Activated CD4-positive, alpha-beta T cell treated with anti-CD3 and anti-CD28 coated beads, Interleukin-10, Interleukin-2, amounts not matched to agents 100 ng/mL and 50 ng/mL, durations not matched to agents 16 hours and 8 hours (primary cell): Measurements from ENCODE around the gene SCGB1A1.

Source experiments
- DNase-seq: peaks from one replicate; pipeline ENCODE4 v3.0.0-alpha.2; 2020

Gene SCGB1A1

DNA sequence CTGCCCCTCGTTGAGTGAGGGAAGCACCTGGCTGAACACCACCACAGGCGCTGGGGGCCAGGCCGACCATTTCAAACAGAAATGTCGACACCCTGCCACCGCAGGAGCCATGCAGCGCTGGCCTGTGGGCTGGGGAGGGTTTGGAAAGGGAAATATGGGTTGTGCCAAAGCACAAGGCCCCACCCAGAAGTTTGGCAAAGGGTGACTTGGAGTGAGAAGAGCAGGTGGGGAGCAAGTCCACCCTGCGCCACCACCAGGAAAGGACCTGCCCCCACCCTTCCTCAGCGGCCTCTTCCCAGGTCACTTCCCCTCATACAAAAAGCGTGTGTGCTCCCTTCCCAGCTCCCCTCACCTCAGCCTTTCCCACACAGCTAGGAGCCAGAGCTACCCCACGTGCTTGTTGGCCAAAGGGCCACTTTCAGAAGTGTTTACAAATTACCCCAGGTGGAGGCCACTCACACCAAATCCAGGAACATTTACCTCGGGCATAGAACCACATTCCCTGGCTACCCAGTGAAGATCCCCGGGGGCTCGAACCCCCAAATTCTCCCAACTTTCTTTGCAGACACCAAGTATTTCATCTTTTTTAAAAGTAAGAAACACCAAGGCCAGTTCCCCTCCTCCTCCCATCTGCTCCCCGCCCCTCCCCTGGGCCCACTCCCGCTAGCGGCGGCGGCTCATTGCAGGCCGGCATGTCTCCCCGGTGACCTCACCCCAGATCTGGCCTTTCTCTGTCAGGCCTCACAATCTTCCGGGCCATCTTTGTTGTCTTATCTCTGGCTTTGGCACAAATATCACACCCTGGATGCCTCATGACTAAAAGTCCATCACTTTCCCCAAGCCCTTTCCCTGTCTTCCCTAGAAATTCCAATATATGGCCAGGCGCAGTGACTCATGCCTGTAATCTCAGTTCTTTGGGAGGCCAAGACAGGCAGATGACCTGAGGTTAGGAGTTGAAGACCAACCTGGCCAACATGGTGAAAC, 20.5 kb upstream of the SCGB1A1 start:
- DNase-seq, result no peak

DNA sequence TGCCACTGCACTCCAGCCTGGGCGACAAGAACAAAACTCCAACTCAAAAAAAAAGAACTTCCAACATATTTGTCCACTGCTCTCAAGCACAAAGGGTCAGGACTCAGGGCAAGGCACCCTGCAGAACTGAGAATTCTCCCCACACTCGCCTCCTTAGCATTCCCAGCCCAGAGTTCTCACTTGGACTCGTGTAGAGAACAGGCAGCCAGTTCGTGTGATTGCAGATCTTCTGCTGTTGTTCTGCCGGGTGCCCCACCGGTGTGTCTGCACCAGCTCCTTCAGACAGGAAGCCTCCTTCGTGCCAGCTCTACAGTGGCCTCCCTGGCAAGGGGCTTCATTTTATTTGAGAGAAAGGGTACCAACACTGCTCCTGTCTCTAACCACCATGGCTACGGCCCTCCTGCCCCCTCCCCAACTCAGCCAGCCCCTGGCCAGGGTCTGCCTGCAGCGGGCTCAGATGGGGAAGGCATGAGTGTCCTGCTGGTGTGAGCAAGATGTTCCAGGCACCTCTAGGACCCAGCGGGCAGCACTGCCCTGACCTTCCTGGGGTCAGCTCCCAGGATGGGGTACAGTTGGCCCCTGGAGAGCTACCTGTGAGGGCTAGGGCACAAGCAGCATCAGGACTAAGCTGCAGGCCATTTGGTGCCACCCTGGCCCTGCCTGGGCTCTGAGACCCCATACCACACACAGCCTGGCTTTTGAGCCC, 19.5 kb upstream of the SCGB1A1 start:
- no peak for DNase-seq

DNA sequence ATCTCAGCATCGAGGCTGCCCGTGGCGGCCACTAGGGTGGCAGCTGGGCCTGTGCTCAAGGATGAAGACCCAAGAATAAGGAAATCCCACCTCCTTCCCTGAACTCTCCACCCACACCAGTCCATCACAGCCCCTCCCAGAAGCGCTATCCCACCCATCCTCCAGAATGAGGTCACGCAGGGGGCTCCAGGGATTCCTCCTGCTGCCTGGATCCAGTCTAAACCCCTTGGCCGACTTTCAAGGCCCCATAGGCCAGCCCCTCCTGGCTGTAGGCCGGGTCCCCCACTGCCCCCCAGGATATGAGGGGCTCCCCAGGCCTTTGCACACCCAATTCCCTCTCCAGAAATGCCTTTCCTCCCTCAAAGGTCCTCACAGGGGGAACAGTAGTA, 19.0 kb upstream of the SCGB1A1 start:
- no peak for DNase-seq

DNA sequence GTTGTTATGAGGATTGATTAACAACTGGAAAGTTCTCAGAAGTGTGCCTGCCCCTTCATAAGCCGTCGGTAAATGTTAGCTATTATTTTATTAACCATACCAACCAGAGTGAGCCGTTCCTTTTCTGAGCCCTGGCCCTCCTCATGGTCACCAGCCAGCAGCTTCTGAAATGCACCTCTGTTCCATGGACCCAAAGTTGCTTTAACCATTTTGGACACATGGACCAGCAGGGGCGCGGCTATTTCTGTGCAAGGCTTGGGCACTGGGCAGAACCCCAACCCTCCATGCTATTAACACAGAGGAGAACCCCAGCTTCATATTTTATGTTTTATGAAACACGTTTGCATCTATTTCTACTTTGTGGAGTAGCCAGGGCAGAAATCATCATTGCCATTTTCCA, 18.6 kb upstream of the SCGB1A1 start:
- DNase-seq, result no peak

DNA sequence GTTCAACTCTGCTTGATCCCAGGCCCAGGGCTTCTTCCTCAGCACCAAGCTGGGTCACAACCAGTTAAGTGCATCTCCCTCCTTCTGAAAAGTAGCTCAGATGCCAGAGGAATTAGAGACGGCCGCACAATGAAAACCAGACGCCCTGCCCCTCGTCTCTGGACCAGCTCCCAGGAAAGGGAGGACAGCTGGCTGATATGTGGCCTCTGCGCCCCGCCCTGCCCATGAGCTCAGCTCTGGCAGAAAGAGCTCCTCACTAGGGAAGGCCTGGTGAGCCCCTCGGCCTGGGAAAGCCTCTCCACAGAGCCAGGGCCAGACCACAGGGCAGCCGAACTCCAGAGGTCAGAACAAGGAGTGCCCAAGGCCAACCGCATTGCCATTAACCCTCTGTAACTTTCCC, 18.1 kb upstream of the SCGB1A1 start:
- no peak for DNase-seq

DNA sequence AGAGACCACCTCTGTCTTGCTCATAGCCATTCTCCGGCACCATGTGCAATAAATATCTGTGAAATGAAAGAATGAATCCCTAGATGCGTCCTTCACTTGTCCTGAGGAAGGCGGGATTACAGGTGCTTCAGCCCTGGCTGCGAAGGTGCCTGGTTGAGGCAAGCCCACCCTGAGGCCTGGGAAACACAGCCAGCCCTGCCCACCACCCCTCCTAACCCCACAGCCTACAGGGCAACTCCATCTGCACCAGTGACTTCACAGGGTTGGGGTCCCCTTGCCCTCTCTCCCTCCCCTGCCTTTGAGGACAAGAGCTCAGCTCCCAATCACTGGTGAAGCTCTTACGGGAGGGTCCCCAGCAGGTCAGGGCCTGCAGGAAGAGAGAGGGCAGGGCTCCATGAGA, 17.5 kb upstream of the SCGB1A1 start:
- no peak for DNase-seq

DNA sequence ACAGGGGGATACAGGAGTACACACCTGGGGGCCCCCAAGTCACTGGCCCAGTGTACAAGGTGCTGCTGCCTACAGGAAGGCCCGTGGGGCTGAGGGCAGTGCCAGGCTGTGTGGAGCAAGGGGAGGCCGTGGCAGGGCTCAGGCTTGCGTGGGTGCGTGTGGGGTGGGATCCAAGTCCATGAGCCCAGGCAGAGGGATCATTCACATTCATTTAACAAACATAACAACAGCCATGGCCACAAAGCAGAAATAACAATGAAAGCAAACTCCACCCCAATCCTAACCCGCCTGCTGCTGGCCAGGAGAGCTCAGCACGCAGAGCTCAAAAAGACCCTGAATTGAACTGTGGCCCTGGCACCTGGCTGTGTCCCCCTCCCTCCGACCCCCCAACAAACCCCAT, 17.0 kb upstream of the SCGB1A1 start:
- DNase-seq, result no peak

DNA sequence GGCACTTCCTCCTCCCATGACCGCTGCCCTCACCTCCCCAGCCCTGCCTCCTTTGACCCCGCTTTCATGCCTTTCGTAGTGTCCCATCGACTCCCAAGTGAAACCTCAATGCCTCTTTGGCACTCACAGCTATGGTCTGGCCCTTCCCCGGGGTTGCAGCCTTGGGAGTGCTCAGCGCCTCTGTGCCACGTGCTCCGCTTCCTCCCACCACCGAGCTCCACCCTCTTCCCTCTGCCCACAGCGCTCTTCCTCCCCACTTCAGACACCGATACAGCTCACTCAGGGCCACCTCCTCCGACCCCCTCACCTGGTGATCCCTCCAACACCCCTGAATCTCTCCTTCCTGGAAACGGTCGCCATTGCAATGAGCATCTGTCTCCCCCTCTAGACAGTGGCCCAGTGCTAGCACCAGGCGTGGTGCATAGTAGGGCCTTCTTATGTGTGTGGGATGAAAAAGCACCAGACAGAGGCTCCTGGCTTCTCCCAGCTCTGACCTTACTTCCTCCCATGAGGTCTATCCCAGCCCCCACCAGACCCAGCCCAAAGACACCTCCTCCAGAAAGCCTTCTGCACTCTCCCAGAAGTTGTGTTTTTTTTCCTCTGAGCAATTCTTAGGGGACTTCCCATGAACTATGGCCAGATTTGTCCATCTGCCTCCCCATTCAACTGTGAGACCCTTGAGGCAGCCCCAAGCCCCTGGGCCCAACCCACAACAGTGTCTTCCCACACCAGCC, 16.4 kb upstream of the SCGB1A1 start:
- peak; percentile 62 for DNase-seq

DNA sequence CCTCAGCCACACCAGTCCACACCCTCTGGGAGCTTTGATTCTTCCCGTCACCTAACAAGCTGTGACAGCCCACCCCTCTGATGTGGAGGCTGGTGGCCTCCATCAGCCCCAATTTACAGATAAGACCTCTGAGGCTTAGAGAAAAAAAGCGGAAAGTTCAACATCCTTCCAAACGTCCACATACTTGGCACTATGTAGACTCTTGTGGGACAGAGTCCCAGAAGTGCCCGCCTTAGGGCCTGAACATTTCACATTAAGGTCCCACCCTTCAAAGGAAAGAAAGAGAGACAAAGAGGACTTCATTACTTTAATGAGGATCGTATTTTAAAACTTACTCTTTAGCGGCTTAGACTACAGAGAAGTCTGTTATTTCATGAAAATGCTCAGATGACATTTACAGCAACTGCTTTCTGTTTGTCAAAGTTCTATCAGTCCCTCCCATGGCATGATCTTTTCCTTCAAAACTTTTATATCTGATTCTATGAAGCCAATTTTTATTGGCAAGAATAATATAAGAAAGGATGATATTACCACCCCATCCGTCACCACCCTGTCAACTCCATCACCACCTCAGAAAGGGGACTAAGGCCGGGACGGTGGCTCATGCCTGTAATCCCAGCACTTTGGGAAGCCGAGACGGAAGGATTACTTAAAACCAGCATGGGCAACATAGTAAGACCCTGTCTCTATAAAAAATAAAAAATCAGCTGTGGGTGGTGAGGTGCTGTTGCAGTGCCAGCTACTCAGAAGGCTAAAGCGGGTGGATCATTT, 15.7 kb upstream of the SCGB1A1 start:
- DNase-seq, result no peak

DNA sequence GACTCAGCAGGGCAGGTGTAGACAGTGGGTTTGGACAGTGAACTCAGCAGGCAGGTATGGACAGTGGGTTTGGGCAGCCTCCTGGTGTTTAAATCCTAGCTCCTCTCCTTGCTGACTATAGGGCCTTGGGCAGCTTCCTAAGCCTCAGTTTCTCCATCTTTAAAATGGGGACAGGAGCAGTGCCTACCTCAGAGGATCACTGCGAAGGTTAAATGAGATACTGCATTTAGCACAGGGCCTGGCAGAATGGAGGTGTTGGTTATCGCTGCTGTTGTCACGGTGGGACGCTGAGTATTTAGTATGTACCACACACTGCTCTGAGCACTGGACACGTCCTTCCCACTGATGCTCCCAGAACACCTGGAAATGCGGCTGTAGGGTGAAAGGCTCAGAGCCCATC, 14.4 kb upstream of the SCGB1A1 start:
- no peak for DNase-seq

DNA sequence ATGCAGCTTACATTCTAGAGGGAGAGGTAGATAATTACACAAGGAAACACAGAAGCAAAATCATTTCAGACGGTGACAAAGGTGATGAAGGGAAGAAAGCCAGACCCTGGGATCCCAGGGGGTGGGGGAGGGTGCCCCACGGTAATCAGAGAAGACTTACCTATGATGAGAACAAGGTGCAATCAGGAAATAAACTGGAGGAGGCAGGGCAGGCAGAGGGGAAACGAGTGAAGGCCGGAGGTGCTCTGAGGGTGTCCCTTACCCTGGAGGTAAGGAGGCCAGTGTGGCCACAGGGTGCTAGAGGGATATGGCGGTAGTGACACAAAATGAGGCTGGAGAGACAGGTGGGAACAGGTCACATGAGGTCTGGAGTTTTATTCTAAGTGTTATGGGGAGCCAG, 13.9 kb upstream of the SCGB1A1 start:
- DNase-seq, result no peak

DNA sequence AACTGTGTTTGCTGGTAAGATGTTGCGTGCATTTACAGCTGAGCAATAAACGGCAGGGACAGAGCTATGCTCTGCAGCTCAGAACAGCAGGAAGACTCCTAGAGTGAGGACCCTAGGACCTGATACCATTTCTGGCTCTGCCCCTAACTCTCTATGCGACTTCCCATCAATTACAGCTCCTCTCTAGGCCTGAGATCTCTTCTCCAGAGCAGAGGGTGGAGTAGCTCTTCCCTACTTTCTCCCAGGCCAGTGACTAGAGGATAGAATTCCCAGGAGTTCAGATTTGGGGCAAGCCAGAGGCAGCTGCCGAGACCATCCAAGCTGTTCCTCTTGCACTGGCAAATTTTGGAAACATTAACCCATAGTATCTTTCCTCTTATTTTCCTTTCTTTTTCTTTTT, 12.8 kb upstream of the SCGB1A1 start:
- no peak for DNase-seq

DNA sequence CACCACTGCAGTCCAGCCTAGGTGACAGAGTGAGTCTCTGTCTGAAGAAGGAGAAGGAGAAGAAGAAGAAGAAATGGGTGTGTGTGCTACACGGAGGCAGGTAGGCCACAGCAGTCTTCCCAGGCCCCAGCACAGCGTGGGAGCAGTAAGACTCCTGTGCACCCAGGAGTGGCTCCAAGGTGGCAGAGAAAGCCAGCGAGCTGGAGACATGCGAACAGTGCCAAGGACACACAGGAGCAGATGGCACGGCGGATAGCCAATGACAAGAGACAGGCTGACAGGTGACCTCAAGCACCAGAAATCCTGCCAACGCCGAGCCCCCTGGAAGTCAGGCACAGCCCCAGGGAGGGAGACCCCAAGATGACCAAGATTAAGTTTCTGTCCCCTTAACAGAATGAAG, 9.0 kb upstream of the SCGB1A1 start:
- no peak for DNase-seq

DNA sequence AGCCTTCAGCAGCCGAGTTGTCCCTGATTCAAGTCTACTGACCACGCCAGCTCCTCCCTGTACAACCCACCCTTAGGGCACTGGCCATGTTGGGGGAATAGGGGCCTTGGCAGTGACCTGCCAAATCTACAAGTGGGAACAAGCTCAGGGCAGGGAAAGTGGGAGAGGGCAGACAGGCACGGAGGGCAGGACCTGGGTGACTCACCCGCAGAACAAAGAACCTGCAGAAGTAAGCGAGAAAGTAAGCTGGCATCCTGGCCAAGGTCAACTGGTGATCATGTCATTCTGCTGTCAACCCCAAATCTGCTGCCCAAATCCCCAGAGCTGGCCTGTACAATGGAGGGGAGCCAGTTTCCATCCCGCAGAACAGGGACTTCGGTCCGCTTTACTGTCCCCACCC, 7.9 kb upstream of the SCGB1A1 start:
- no peak for DNase-seq

DNA sequence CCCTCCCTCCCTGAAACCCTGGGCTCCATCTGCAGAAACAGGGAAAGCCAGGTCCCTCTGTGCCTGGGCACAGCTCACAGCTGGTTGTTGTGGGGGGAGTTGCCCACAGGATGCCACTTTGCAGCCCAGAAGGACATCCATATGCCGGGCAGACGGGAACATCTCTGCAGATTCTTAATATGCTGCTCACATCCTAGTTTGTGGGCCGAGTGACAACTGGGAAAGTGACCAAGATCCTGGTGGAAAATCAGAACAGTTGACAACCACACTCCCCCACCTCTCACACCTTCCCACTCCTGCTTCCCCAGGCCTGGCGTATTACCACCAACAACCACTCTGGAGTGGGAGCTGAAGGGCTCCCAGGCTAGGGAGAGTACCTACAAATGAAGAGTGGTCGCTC, 7.3 kb upstream of the SCGB1A1 start:
- DNase-seq, result no peak

DNA sequence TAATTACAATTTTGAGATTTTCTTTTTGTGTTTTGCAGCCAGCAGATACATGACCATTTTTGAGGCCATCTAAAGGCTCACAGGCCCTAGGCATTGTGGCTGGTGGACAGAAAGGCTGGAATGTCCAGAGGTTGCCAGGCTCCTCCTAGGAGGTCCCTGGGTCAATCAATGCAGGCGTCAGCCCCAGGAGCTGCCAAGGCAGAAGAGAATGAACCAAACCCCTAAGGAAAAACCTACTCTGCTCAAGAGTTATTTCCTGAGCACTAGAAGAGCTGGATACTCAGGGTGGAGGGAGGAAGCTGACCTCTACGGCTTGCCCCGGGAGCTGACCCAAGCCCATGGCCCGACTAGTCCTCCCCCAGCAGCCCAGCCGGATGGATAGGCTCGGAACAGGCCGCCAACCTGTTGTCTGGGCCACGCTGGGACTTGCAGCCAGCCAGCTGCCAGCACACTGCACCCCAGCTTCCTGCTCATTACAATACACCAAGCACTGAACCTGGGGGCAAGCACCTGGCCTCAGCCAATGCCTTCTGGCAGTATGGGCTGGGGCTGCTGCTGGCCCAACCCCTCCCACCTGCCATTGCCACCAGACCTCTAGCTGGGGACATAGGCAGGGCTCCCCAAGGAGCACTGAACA, 5.7 kb upstream of the SCGB1A1 start:
- DNase-seq, result no peak

DNA sequence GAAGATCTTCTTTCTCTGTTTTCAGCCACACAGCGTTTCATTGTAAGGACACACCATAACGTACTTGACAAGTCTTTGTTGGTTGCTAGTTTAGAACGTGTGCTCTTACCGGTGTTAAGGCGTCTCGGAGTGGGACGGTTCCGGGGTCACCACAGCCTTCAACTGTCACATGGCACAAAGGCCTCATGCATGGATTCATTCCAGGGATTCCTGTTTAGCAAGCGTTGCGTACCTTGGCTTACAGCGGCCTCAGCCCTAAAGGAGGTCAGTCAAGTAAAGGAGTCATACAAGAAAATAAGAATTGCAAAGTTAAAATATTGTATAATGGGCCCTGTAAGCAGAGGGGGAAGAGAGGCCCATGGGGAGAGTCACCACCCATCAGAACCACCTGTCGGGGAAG, 2.2 kb upstream of the SCGB1A1 start:
- no peak for DNase-seq

DNA sequence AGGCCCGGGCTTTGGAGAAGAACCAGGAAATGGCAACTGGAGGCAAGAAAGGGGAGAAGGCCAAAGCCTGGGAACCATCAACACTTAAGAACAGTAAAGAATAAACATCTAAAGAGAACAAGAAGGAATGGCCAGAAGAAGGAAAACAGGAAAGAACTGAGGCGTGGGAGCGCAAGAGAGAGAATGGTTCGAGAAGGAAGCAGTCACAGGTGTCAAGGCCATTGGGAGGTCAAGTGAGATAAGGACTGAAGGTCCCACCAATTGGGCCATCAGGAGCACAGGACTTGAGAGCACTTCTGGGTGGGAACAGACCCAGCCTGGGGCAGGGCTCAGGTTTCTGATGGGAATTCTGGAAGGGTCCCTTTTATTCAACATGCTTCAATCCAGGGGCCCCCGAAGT, 697 bp upstream of the SCGB1A1 start:
- no peak for DNase-seq

DNA sequence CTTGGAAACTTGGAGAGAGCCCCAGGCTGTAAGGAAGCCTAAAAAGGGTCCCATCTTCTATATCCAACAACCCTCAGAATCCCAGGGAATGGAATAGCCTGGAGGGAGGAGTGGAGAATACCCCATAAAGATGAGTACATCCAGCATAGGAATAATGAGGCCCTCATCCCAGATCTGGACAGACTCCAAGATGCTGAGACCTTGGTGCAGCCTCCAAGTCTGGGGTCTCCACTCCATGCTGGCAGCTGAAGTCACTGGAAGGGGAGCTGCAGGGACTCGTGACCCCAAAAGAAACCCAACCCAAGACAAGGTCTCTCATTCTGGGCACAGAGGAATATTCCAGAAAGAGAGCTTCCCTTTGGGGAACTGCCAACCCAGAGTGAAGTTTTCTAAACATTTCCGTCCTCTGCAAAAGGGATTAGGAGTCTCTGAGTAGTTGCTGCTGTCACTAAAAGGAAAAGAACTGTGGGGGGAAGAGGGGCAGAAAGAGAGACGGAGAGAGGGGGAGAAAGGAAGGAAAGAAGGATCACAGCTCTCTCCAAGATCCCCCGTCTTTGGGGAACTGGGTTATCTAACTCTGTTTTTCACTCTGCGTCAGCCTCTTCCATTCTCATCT, 589 bp downstream of the SCGB1A1 start:
- DNase-seq, result no peak

DNA sequence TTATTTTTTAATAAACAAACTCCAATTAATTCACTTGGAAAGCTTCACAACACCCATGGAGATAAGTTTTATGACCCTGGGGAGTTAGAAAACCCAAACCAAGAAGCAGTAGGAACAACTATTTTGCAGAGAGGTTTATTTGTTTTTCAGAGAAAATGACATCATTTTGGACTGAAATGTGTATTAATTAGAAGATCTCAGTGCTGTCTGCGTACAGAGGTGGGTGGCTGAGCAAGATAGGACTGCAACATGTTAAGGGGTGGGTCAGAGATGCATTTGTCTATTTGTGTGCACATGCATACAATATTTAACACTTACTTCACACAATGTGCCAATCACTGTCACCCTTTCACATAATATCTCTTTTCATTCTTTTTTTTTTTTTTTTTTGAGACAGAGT, 1.1 kb downstream of the SCGB1A1 start:
- no peak for DNase-seq

DNA sequence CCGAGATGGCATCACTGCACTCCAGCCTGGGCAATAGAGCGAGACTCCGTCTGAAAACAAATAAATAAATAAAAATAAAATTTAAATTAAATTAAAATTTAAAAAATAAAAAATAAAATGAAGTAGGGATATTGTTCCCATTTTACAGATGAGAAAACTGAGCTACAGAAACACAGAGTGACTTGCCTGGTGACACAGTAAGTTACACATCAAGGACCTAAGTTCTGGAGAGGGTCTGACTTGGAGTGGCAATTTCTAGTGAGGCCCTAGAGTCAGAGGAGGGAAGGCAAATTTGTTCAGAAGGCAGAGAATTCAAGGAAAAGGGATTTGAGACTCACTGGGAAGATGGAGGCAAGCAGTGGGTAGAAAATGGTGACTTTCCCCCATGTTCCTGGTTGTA, 2.0 kb downstream of the SCGB1A1 start:
- DNase-seq, result no peak

DNA sequence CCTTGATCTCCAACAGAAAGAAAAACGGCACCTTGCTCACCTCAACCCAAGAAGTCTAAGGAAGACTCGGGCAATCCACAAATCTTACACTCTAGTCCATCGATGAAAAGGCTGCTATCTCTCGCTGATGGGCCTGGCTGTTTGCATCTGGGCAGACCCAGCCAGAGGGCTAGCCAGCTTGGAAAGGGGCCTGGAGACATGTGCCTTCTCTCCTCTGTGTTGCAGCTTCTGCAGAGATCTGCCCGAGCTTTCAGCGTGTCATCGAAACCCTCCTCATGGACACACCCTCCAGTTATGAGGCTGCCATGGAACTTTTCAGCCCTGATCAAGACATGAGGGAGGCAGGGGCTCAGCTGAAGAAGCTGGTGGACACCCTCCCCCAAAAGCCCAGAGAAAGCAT, 3.2 kb downstream of the SCGB1A1 start:
- DNase-seq, result no peak
